UCSD-AML1 (cell line): ENCODE measurements around the gene CHRND.

Source experiments
- DNase-seq: peaks from one replicate; lab custom pipeline; 2025; ENCODE audit not compliant: unreplicated experiment; lab: John Stamatoyannopoulos, UW

CHRND gene

DNA sequence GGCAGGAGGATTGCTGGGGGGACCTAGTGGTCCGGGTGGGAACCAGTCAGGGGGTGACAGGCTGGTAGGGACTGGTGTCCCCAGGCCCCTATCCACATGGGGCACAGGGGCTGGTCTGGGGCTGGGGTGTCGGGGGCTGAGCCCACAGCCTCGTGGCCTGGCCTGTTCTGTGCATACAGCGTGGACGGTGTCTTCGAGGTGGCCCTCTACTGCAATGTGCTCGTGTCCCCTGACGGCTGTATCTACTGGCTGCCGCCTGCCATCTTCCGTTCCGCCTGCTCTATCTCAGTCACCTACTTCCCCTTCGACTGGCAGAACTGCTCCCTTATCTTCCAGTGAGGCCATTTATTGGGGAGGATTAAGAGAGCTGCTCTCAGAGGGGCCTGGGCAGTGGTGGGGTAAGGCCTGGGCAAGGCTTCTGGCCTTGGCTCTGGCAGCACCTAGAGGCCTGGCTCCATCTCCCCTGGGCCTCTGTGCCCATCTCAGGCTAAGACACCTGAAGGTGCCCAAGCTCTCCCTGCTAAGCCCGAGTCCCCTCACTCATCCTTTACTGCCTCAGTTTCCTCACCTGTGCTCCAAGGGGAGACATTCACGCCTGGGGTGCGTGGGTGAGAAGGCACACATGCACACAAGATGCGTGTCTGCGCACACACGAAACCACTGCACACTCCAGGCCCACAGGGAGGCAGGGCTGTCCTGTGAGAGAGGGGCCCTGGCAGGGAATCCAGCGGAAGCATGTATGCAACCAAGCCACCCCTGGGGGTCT is 15.4 kb downstream of the CHRND start:
- peak; percentile 27 for DNase-seq

DNA sequence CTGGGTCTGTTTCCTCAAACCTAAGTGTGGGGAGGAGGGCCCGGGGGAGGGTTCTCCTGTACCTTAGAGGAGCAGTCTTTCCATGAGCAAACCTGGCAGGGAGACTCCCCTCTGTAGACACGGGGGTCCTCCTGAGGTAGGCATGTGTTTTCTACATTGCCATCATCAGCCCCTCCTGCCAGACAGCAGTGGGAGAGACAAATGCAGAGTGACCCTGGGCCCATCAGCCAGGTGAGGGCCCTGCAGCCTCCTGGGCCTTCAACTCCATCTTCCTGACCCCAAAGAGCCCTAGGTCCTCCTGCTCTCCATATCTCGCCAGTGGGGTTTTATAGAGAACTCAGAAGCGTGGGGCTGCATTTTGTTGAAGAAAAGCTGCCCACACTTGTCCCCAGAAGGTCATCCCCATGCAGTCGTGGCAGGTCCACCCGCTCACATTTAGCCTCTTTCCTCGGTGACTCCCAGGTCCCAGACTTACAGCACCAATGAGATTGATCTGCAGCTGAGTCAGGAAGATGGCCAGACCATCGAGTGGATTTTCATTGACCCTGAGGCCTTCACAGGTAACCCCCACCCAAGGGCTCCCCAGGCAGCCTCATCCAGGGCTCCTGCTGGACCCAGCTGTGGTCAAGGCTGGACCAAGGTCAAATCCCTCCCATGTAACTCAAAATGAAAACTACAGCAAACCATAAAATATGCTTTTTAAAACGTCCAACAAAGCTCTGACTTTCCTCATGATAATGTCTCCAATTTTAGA is 16.2 kb downstream of the CHRND start:
- no peak for DNase-seq

DNA sequence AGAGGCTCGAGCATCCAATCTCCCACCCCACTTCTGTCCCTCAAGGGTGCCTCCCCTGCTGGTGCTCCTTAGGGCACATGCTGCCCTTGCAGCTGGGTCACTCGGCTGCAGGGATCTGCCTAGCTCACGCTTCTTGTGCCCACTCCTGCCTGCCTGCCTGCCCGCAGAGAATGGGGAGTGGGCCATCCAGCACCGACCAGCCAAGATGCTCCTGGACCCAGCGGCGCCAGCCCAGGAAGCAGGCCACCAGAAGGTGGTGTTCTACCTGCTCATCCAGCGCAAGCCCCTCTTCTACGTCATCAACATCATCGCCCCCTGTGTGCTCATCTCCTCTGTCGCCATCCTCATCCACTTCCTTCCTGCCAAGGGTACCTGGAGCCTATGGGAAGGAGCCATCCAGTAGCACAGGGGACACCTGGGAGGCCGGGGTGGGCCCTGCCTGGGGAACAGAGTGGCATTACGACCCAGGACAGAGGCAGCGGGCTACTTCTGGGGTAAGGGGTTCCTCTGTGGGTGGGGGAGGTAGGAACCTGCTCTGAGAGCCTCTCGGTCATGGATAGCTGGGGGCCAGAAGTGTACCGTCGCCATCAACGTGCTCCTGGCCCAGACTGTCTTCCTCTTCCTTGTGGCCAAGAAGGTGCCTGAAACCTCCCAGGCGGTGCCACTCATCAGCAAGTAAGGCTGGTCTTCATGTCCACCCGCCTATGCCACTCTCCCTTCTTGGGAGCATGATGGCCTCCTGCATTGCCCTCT is 16.9 kb downstream of the CHRND start:
- no peak for DNase-seq

DNA sequence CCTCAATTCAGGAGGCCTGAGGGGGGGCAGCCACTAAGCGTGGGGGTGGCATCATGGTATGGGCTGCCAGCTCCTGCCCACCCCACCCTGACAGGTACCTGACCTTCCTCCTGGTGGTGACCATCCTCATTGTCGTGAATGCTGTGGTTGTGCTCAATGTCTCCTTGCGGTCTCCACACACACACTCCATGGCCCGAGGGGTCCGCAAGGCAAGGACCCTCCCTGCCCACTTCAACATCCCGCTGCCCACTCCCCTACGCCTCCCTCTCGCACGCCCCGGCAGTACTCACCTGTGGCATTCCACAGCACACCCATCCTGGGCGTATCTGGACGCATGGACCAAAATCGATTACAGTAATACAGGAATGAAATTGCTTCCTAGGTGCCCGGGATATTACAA is 17.5 kb downstream of the CHRND start:
- DNase-seq, result no peak

DNA sequence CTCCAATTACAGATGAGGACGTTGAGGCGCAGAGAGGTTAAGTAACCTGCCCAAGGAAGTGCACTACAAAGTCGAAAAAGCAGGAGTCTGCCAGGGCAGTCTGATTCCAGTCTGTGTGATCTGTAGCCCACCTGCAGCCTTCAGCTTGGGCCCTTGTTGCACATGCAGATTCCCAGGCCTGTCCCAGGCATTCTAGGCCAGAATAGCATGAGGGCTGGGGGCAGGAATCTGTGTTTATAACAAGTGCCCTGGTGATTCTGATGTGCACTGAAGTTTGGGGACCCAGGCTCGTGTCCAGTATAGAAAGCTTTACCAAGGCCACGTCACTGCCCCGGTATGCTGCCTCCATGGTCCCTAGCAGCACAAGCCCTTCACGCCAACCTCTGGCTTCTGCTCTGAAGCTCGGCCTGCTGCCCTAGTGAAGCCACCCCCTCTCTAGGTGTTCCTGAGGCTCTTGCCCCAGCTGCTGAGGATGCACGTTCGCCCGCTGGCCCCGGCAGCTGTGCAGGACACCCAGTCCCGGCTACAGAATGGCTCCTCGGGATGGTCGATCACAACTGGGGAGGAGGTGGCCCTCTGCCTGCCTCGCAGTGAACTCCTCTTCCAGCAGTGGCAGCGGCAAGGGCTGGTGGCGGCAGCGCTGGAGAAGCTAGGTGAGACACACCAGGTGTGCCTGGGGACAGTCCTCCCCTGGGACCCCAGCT is 18.1 kb downstream of the CHRND start:
- DNase-seq, result no peak

DNA sequence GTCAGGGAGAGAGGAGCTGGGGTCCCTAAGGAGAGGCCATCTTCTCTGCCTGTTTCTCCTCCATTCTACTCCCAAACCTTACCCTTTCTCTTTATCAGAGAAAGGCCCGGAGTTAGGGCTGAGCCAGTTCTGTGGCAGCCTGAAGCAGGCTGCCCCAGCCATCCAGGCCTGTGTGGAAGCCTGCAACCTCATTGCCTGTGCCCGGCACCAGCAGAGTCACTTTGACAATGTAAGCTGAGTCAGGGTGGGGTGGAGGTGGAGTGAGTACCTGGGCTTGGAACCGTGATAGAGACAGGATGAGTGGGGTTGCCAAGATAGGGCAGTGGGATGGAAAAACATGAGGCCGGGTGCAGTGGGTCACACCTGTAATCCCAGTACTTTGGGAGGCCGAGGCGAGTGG is 18.7 kb downstream of the CHRND start:
- no peak for DNase-seq

DNA sequence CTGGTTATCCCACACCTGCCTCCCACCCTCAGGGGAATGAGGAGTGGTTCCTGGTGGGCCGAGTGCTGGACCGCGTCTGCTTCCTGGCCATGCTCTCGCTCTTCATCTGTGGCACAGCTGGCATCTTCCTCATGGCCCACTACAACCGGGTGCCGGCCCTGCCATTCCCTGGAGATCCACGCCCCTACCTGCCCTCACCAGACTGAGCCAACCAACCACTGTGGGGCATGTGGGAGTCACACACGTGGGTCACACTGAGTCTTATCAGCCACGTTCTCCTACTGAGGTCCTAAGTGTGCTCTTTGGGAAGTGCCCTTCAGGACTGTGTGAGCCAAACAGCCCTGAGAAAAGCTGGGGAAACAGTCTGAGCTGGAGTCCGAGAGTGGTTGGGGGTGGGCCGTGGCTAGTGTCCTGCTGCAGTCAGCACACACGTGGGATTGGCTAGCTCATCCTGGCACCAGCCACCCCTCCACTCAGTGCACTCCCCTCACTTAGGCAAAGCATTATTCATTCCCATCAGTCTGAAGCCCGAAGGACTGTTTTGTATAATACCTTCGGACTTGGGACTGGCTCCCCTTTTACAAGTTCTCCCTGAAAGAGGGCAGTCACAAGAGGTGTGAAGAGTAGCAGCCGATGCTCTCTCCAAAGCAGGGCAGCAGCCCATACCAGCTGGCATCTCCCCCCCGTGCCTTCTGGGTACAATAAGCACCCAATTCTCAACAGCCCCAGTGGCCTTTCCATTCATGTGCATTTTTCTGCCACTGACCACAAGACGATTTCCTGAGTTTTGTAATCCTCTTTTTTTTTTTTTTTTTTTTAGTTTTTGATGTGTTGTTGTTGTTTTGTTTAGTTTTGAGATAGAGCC is 19.8 kb downstream of the CHRND start:
- DNase-seq, result no peak

DNA sequence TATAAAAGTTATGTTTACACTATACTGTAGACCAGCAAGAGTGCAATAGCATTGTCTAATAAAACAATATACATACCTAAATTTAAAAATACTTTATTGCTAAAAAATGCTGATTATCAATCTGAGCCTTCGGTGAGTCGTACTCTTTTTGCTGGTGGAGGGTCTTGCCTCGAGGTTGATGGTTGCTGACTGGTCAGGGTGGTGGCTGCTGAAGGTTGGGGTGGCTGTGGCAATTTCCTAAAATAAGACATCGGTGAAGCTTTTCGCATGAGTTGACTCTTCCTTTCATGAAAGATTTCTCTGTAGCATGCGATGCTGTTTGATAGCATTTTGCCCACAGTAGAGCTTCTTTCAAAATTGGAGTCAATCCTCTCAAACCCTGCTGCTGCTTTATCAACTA is 22.0 kb downstream of the CHRND start:
- no peak for DNase-seq

DNA sequence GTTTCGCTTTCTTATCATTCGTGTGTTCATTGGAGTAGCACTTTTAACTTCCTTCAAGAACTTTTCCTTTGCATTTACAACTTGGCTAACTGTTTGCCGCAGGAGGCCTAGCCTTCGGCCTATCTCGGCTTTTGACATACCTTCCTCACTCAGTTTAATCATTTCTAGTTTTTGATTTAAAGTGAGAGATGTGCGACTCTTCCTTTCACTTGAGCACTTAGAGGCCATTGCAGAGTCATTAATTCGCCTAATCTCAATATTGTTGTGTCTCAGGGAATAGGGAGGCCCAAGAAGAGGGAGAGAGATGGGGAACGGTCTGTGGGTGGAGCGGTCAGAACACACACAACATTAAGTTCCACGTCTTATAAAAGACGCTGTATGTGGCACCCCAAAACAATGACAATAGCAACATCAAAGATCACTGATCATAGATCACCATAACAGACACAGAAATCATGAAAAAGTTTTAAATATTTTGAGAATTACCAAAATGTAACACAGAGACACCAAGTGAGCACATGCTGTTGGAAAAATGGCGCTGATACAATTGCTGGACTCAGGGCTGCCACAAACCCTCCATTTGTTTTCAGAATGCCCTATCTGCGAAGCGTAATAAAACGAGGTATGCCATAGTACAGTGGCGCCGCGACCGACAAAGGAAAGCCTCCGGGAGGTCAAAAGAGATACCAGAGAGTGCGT is 23.8 kb downstream of the CHRND start:
- no peak for DNase-seq

DNA sequence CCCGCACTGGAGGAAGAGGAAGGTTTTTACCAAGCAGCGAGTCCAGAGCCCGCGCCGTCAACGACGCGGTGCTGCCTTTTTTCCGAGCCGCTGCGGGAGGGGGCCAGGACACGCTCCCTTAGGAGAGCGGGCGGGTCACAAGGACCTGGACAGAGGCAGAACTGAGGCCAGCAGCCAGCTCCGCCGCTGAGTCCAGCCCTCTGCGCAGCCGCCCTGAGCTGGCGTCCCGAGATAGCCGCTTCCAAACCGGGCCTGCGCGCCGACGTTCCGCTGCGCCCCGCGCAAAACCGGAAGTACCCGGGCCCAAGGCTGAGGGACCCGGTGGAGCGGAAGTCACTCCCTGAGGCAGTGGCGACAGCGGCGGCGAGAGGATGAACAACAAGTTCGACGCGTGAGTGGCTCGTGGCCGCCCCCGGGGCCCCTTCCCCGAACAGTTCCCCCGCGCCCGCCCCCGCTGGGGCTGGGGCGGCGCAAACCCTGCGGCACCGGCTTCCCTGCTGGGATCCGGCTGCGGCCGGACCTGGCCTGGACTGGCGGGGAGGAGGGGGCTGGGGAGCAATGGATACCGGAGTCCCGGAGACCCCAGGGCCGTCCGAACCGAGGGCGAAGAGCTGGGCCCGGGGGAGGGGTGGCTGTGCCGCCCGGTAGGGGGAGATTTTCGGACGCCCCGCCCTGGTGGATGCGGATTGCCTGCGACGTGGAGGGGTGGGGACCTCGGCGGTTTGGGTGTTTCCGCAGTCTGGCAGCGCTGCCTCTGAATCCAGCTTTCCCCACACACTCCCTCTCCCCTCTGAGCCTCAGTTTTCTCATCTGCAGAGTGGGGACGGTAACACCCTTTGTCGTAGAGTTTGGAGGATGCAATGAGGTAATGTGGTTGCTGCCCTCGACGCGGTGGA is 24.6 kb downstream of the CHRND start, which contains the start of the genes EIF4E2 and TIGD1:
Gene EIF4E2 (plus strand): TSS at position 336 of the 896 bp plus-strand sequence. CDS start 36 bp downstream, at position 372.
Gene TIGD1 (minus strand): TSS at position 204 of the 896 bp plus-strand sequence. CDS start 675 bp downstream, outside the sequence.
- peak; percentile 95 for DNase-seq

DNA sequence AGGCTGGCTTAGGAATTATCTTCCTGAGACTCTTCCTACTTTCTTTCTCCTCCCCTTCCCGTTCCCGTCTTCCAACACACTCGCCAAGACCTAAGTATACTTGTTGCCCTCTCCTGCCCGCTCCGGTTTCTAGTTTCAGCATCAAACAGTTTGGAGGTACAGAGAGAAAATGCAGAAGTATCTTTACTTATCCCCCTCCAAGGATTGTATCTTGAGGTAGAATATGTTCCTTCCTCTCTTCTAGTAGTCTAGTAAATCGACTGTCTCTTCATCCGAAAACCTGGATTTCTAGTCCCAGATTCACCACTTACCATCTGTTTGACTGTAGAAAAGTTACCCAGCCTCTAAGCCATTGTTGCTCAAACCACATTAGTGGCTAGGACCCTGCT is 25.3 kb downstream of the CHRND start:
- no peak for DNase-seq

DNA sequence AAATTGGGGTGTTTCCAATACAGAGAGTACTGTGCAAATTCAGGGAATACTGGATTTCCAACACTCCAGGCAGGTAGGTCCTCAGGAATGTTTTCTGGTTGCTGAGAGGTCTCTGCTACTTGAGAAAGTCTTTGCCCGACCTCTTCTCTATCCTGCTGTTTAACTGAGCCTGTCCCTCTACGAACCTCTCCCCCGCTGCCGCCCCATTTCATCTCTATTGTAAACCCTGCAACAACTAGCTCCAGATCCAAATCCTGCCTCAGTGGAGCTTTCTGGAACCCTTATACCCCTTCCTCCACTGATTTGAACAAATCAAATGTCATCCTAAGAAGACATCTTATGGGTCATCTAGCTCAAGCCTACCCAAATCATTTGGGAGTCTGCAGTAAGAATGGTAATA is 25.8 kb downstream of the CHRND start:
- no peak for DNase-seq

DNA sequence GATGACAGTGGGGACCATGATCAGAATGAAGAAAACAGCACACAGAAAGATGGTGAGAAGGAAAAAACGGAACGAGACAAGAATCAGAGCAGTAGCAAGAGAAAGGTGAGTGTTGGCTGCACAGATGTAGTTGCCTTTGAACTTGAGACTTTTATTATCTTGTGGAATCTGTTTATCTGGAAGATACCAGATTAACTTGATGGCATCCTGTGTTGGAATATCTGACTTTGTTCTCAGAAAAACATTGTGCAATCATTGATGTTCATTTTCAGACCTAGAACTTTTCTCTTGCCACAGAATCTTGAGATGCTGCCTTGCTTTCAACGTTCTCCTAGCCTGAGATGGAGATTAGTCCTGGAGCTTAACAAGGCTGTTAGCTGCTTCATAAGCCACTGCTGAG is 30.5 kb downstream of the CHRND start:
- no peak for DNase-seq

DNA sequence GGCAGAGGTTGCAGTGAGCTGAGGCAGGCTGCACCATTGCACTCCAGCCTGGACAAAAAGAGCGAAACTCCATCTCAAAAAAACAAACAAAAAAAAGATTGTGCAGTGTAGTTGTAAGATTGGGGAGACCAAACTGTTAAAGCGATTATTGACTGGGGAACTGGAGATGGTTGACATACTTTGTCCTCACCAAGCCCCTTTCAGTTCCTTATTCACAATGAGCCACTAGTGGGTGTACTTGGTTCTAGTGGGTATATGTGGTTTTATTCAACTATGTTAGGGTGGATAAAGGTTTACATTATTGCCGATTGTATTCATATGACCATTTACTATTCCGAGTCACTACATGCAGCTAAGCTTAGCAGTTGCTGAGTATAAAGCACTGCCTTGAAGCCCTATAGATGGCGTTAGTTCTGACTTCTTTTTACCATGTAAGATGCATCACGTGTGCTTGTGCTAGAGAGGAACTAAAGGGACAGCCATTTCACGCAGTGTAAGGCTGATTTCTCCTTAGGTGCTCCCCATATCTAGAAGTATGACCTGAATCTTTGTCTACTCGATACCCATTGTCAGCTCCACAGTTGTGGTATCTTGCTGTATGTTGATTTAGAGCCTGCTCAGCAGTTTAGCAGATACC is 36.7 kb downstream of the CHRND start:
- DNase-seq, result no peak

DNA sequence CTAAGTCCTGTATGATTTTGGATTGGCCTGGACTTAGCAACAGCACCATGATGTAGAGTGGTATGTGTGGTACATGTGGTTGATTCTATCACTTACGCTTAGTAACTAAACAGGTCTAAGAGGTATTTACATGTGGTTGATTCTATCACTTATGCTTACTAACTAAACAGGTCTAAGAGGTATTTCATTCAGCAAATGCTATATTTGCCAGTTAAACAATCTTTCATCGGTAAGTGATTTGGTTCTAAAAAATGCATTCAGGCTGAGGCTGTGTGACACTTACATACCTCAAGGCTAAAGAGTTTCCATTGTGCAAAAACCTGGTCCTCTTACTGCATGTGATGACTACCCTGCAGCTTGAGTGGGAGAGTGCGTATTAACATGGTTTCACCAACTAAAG is 37.6 kb downstream of the CHRND start:
- DNase-seq, result no peak

DNA sequence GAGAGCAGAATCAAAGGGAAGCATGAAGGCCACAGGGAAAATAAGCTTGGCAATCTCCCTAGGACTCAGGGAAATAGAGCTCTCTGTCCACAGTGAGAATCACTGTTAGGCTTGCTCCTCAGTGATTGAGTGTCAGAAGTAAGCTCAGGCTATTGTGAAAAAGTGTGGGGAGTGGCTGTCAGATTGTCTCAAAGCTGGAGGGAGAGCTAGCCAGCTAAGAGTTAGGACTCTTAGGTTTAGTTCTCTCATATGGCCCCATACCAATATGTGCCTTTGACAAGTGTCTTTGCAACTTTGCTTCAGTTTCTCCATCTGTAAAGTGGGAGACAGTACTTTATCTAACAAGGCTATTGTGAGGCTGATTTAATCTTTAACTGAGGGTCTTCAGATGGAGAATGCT is 41.8 kb downstream of the CHRND start:
- DNase-seq, result no peak

DNA sequence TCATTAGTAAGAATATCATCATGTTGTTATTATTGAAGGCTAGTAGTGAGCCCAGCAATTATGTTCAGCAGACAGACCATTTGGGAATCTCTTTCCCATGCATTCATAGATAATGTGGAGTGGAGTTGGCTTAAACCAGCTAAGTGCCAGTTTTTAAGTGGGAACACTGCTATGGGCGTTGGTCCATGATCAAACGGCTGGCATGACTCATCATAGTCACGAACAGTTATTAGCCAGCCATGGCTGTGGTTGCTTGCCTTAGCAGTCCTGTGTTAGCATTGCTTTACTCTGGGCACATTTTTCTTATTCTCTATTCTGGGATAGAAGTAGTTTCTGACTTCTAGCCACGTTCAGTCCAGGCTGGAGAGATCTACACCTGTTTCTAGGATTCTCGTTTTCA is 42.2 kb downstream of the CHRND start:
- no peak for DNase-seq

DNA sequence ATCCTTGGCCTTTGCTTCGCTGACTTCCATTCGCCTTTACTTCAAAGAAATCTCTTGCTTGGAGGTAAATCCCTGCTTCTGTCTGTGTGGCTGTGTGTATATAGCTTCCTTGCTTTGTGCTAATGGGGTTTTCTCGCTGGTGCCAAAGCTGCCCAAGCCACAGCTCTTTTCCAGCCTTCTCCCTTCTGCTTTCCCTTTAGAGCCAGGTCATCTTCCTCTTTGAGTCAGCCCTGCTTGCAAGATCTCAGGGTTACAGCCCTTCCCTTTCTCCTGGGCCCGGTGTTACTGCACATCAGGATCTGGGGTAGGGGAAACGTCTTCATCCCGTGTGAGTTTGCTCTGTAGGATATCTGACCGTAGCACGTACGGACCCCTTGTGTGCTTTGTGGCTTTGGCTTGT is 43.6 kb downstream of the CHRND start:
- no peak for DNase-seq
